Measurements from ENCODE around the gene PLEKHA5.

DNA sequence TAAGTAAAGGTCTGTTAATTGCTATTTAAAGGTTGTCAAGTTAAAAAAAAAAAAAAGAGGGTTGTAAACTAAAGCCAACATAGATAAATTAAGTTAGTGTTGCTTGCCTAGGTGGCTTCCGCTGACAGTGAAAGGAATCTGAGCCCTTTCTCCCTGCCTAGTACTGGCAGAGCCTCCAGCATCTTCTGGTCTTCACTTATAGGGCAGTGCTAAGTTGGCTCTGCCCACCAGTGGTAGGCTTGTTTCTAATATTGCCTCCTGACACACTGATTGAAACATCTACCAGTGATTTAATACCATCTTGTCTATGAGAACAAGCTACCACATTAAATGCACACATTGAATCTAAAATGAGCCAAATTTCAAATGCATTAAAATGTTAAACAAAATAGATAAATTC is 39.7 kb downstream of the PLEKHA5 start:
- no peak for TF ChIP-seq POLR2A (IDR thresholded peaks at IDR 0.05)
- TF ChIP-seq CTCF (IDR thresholded peaks at IDR 0.05): no peak

Data from heart left ventricle (tissue), 13 donors.